Measurements from ENCODE around the gene NSUN6. TPM values are rescaled to one million over a fixed set of nuclear protein-coding genes. Genes with fewer than 3 reads are reported as not detected.

Gene NSUN6
- total RNA-seq, 1 experiment from 2014 or later: 6.0 TPM

DNA sequence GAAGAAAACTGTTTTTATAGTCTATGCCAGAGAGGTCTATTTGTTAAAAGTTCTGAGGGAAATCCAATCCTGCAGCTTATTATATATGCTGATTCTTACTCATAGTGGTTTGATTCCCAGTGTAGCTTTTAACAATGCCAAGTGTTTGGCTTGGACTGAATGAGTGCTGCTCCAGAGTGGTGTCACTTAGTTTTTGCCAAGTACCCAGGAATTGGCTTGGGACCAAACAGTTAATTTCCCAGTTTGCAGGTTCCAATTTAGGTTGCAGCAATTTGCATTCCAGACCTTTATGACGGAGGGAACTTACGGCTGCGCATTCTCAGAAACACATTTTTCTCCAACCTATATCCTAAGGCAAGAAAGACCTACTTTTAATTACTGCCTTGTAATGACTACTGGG lies 32.4 kb downstream of the NSUN6 start:
- H3K4me1 ChIP-seq (ENCODE audit: insufficient read depth, low read length): peaks cover 17% of the 10 kb centered on the region
- TF ChIP-seq EZH2phosphoT487 (IDR thresholded peaks at IDR 0.05; ENCODE audit: borderline replicate concordance, low read length): no peak
- no peak for TF ChIP-seq EZH2 (IDR thresholded peaks at IDR 0.05; ENCODE audit: low read length, unreplicated experiment)
- TF ChIP-seq, protein P1, sequence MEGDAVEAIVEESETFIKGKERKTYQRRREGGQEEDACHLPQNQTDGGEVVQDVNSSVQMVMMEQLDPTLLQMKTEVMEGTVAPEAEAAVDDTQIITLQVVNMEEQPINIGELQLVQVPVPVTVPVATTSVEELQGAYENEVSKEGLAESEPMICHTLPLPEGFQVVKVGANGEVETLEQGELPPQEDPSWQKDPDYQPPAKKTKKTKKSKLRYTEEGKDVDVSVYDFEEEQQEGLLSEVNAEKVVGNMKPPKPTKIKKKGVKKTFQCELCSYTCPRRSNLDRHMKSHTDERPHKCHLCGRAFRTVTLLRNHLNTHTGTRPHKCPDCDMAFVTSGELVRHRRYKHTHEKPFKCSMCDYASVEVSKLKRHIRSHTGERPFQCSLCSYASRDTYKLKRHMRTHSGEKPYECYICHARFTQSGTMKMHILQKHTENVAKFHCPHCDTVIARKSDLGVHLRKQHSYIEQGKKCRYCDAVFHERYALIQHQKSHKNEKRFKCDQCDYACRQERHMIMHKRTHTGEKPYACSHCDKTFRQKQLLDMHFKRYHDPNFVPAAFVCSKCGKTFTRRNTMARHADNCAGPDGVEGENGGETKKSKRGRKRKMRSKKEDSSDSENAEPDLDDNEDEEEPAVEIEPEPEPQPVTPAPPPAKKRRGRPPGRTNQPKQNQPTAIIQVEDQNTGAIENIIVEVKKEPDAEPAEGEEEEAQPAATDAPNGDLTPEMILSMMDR (conservative IDR thresholded peaks at IDR 0.05; ENCODE audit: low read depth, low read length): no peak
- H3K9ac ChIP-seq (ENCODE audit: low read length): no peak overlapping the region
- no peaks in the 10 kb centered on the region for H3K9me3 ChIP-seq (ENCODE audit: low read length)
- no peak overlapping the region for H2AFZ ChIP-seq (ENCODE audit: low read length)
- DNase-seq (no peak), ATAC-seq (peak; percentile 31; the same call in 1 of the 2 replicates)
- H3K4me3 ChIP-seq (ENCODE audit: low read length): no peak overlapping the region
- H3F3A ChIP-seq (ENCODE audit: low read length, unreplicated experiment): peaks cover 4% of the 10 kb centered on the region
- no peaks in the 10 kb centered on the region for H4K20me1 ChIP-seq (ENCODE audit: low read length)
- no peaks in the 10 kb centered on the region for H3K79me2 ChIP-seq (ENCODE audit: low read length)
- ChIA-PET POLR2A (ENCODE audit: unreplicated experiment) (interaction anchor here (0.6 kb wide), 1 partner anchor 468 kb away, joined by 4 read pairs; no protein-coding TSS in a partner anchor), CTCF (no interaction called here)
- no peaks in the 10 kb centered on the region; the same call in 1 of the 2 replicates for H3K36me3 ChIP-seq (ENCODE audit: low read depth, low read length)
- intact Hi-C loops (cut with micrococcal nuclease): no loop called here
- no peak overlapping the region for H3K27ac ChIP-seq (ENCODE audit: low read length)
- H3K9me2 ChIP-seq (replicated peaks; ENCODE audit: low read length): no peaks in the 10 kb centered on the region
- no TSS peak for BruUV-seq (replicated peaks)
- H3K27me3 ChIP-seq (ENCODE audit: low read length): no peaks in the 10 kb centered on the region
- no peak overlapping the region for H3K4me2 ChIP-seq (ENCODE audit: low read length)

DNA sequence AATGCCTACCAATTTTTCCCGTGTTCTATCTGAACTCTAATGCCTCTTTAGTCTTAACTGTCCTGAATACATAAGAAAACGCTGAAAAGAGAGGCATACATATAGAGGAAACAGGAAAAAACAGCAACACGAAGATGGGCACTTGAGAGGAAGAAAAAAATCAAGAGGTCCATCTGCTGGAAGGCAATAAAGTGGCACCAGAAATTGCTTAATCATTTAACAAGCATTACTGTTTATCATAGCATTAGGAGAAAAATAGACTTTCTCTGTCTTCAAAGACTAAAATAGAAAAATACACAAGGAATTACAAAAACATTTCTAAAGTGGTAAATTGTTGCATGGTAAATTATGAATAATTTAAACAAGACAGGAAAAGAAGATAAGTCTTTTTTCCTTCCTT lies 35.0 kb downstream of the NSUN6 start:
- Histone ChIP-seq H3F3A (ENCODE audit: low read length, unreplicated experiment) (peaks cover 7% of the 10 kb centered on the region), H3K4me2 (ENCODE audit: low read length) (no peak overlapping the region), H3K4me3 (ENCODE audit: low read length) (no peak overlapping the region), H3K4me1 (ENCODE audit: insufficient read depth, low read length) (peaks cover 33% of the 10 kb centered on the region), H4K20me1 (ENCODE audit: low read length) (no peaks in the 10 kb centered on the region), H3K79me2 (ENCODE audit: low read length) (no peaks in the 10 kb centered on the region), H3K9me2 (replicated peaks; ENCODE audit: low read length) (no peaks in the 10 kb centered on the region), H2AFZ (ENCODE audit: low read length) (no peak overlapping the region), H3K36me3 (ENCODE audit: low read depth, low read length) (no peaks in the 10 kb centered on the region; the same call in 1 of the 2 replicates), H3K9me3 (ENCODE audit: low read length) (no peaks in the 10 kb centered on the region), H3K27ac (ENCODE audit: low read length) (peak overlapping the region; percentile 66), H3K9ac (ENCODE audit: low read length) (no peak overlapping the region), H3K27me3 (ENCODE audit: low read length) (no peaks in the 10 kb centered on the region)
- ATAC-seq (no peak), DNase-seq (peak; percentile 6)
- intact Hi-C loops (cut with micrococcal nuclease): no loop called here
- POLR2A ChIA-PET (ENCODE audit: unreplicated experiment): no interaction called here
- no peak for TF ChIP-seq EZH2 (IDR thresholded peaks at IDR 0.05; ENCODE audit: low read length, unreplicated experiment)
- TF ChIP-seq, protein P1 (conservative IDR thresholded peaks at IDR 0.05; ENCODE audit: low read depth, low read length): no peak; the same call in 1 of the 2 replicates
- TF ChIP-seq EZH2phosphoT487 (IDR thresholded peaks at IDR 0.05; ENCODE audit: borderline replicate concordance, low read length): no peak
- CTCF ChIA-PET: no interaction called here
- no TSS peak for BruUV-seq (replicated peaks)

DNA sequence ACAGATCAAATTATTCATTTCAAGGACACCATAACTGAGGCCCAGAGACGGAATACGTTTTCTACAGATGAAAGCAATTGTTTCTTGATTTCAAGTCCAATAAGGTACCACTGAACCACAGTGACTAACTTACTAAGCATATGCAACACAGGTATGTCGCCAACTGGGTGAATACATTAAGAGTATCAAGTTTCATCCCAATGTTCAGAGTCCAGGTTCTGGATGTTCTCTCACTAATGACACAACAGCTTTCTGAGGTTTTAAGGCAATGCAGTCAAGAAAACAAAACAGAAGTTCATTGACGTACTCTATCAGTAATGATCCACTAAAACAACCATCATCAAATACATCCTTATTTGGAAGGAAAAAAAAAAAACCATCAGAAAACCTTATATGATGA lies 35.8 kb downstream of the NSUN6 start:
- TF ChIP-seq EZH2phosphoT487 (IDR thresholded peaks at IDR 0.05; ENCODE audit: borderline replicate concordance, low read length) (no peak), EZH2 (IDR thresholded peaks at IDR 0.05; ENCODE audit: low read length, unreplicated experiment) (no peak)
- TF ChIP-seq, protein P1 (conservative IDR thresholded peaks at IDR 0.05; ENCODE audit: low read depth, low read length): no peak
- Histone ChIP-seq H3K79me2 (ENCODE audit: low read length) (no peaks in the 10 kb centered on the region), H3F3A (ENCODE audit: low read length, unreplicated experiment) (peaks cover 9% of the 10 kb centered on the region), H3K4me3 (ENCODE audit: low read length) (no peak overlapping the region), H3K9ac (ENCODE audit: low read length) (no peak overlapping the region), H3K27me3 (ENCODE audit: low read length) (no peaks in the 10 kb centered on the region), H4K20me1 (ENCODE audit: low read length) (no peaks in the 10 kb centered on the region), H3K4me1 (ENCODE audit: insufficient read depth, low read length) (peaks cover 40% of the 10 kb centered on the region), H2AFZ (ENCODE audit: low read length) (no peak overlapping the region), H3K36me3 (ENCODE audit: low read depth, low read length) (no peaks in the 10 kb centered on the region), H3K4me2 (ENCODE audit: low read length) (peak overlapping the region; percentile 71), H3K9me3 (ENCODE audit: low read length) (no peaks in the 10 kb centered on the region), H3K9me2 (replicated peaks; ENCODE audit: low read length) (no peaks in the 10 kb centered on the region), H3K27ac (ENCODE audit: low read length) (peak overlapping the region; percentile 66)
- ChIA-PET CTCF (no interaction called here), POLR2A (ENCODE audit: unreplicated experiment) (no interaction called here)
- peak; percentile 36 for ATAC-seq
- intact Hi-C loops (cut with micrococcal nuclease): no loop called here
- no TSS peak for BruUV-seq (replicated peaks)
- peak; percentile 62 for DNase-seq
